Ascending aorta (tissue), 2 donors: ENCODE results near the gene SULT1E1. TPM values are rescaled to one million over a fixed set of nuclear protein-coding genes. Genes with fewer than 3 reads are reported as not detected.

Source experiments
- DNase-seq, 2 donors: peaks; one replicate each; pipeline ENCODE4 v3.0.0-alpha.2; 2019; ENCODE audit warnings: low spot score in 2 of 2
- H3K27ac ChIP-seq, 2 donors: fragments of 200-600 bp; sonication (generic); one replicate each; pipeline ENCODE4 v1.5.1; 2016 to 2017; ENCODE audit warnings: mild to moderate bottlenecking in 1 of 2
- H3K27me3 ChIP-seq: fragments of 200-600 bp; sonication (generic); one replicate; pipeline ENCODE4 v1.5.1; 2017
- H3K36me3 ChIP-seq, 2 donors: fragments of 200-600 bp; sonication (generic); one replicate each; pipeline ENCODE4 v1.5.1; 2016
- H3K4me1 ChIP-seq, 2 donors: fragments of 200-600 bp; sonication (generic); one replicate each; pipeline ENCODE4 v1.5.1; 2016 to 2017; ENCODE audit warnings: mild to moderate bottlenecking in 1 of 2
- H3K4me3 ChIP-seq, 2 donors: fragments of 200-600 bp; sonication (generic); one replicate each; pipeline ENCODE4 v1.5.1; 2016 to 2017; ENCODE audit warnings: mild to moderate bottlenecking in 1 of 2
- H3K9me3 ChIP-seq, 2 donors: fragments of 200-600 bp; sonication (generic); one replicate each; pipeline ENCODE4 v1.5.1; 2016
- intact Hi-C: fragments of 100-400 bp; cut with DNase I; formaldehyde crosslinking; loops from one replicate; pipeline ENCODE4 v1.15.1; 2023
- total RNA-seq: library from RNA; depleted of rRNA; stranded (reverse); fragments of >200 nt; gene quantifications from one replicate; pipeline ENCODE4 v1.1.0, GENCODE V29; 2016
- TF ChIP-seq, protein P1 (sequence below), 3 experiments: fragments of 200-600 bp in 2 of 3; fragments of 450-650 bp in 1 of 3; sonication (generic) in 2 of 3; IDR thresholded peaks; one replicate each; pipeline ENCODE4 v1.5.1; 2016 to 2019; ENCODE audit warnings: antibody characterized with exemption in 3 of 3, mild to moderate bottlenecking in 1 of 3, moderate library complexity in 1 of 3

SULT1E1 gene
- total RNA-seq, 1 donor from 2014 or later, result not detected

- Histone ChIP-seq H3K27me3 (no peaks in the 10 kb centered on the region), H3K36me3 (no peaks in the 10 kb centered on the region), H3K9me3 (no peaks in the 10 kb centered on the region), H3K27ac (no peak overlapping the region), H3K4me3 (no peak overlapping the region), H3K4me1 (no peaks in the 10 kb centered on the region)
- TF ChIP-seq, protein P1, sequence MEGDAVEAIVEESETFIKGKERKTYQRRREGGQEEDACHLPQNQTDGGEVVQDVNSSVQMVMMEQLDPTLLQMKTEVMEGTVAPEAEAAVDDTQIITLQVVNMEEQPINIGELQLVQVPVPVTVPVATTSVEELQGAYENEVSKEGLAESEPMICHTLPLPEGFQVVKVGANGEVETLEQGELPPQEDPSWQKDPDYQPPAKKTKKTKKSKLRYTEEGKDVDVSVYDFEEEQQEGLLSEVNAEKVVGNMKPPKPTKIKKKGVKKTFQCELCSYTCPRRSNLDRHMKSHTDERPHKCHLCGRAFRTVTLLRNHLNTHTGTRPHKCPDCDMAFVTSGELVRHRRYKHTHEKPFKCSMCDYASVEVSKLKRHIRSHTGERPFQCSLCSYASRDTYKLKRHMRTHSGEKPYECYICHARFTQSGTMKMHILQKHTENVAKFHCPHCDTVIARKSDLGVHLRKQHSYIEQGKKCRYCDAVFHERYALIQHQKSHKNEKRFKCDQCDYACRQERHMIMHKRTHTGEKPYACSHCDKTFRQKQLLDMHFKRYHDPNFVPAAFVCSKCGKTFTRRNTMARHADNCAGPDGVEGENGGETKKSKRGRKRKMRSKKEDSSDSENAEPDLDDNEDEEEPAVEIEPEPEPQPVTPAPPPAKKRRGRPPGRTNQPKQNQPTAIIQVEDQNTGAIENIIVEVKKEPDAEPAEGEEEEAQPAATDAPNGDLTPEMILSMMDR (IDR thresholded peaks at IDR 0.05), result no peak
- no peak for DNase-seq
- intact Hi-C loops, result no loop called here
These were observed 34.2 kb upstream of the SULT1E1 start for GRCh38 chr4:69894186-69894585.

DNA sequence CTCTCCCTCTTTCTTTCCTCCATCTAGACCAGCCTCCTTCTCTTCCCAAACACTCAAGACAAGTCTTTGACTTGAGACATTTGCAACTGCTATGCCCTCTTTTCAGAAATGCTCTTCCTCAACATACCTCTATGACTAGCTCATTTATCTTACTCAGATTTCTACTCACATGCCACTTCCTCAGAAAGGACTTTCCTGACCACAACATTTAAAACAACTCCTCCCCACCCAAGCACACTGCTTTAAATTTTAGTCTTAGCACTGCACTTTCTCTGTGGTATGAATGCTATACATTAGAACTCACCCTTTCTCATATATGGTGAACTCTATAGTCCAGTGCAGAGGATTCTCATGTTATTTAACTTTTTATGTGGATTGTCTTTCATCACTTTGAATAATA, 28.4 kb upstream of the SULT1E1 start:
- TF ChIP-seq, protein P1 (IDR thresholded peaks at IDR 0.05), result no peak
- no peaks in the 10 kb centered on the region for H3K4me1 ChIP-seq
- intact Hi-C loops, result no loop called here

GRCh38 chr4:69882150-69882549, 22.2 kb upstream of the SULT1E1 start:
- DNase-seq, result no peak
- TF ChIP-seq, protein P1 (IDR thresholded peaks at IDR 0.05), result no peak
- H3K27me3 ChIP-seq, result no peaks in the 10 kb centered on the region
- intact Hi-C loops, result no loop called here
- H3K36me3 ChIP-seq, result no peaks in the 10 kb centered on the region
- no peaks in the 10 kb centered on the region for H3K4me1 ChIP-seq
- no peak overlapping the region for H3K27ac ChIP-seq
- H3K9me3 ChIP-seq, result no peaks in the 10 kb centered on the region
- no peak overlapping the region for H3K4me3 ChIP-seq

More for the DNA sequence above, 28.4 kb upstream of the SULT1E1 start:
- no peaks in the 10 kb centered on the region for H3K36me3 ChIP-seq
- no peak overlapping the region for H3K4me3 ChIP-seq
- no peak for DNase-seq
- no peaks in the 10 kb centered on the region for H3K9me3 ChIP-seq
- no peaks in the 10 kb centered on the region for H3K27me3 ChIP-seq
- H3K27ac ChIP-seq, result no peak overlapping the region

GRCh38 chr4:69881173-69881773, 21.3 kb upstream of the SULT1E1 start:
- intact Hi-C loops, result no loop called here

GRCh38 chr4:69878250-69878649, 18.3 kb upstream of the SULT1E1 start:
- Histone ChIP-seq H3K4me3 (no peak overlapping the region), H3K27me3 (no peaks in the 10 kb centered on the region), H3K9me3 (no peaks in the 10 kb centered on the region), H3K4me1 (no peaks in the 10 kb centered on the region), H3K36me3 (no peaks in the 10 kb centered on the region), H3K27ac (no peak overlapping the region)
- TF ChIP-seq, protein P1 (IDR thresholded peaks at IDR 0.05), result no peak
- intact Hi-C loops, result loop anchor here (10.0 kb wide), 1 partner anchor 193 kb away; no protein-coding TSS in a partner anchor
- no peak for DNase-seq

More at GRCh38 chr4:69881173-69881773, 21.3 kb upstream of the SULT1E1 start:
- no peaks in the 10 kb centered on the region for H3K9me3 ChIP-seq
- TF ChIP-seq, protein P1 (IDR thresholded peaks at IDR 0.05), result peak; percentile 29 to 63 (median 40)
- DNase-seq, result no peak
- H3K27me3 ChIP-seq, result no peaks in the 10 kb centered on the region
- H3K27ac ChIP-seq, result no peak overlapping the region
- H3K36me3 ChIP-seq, result no peaks in the 10 kb centered on the region
- no peak overlapping the region for H3K4me3 ChIP-seq
- H3K4me1 ChIP-seq, result no peaks in the 10 kb centered on the region
